HepG2 (cell line): Measurements from ENCODE around the gene MYL6. TPM values are rescaled to one million over a fixed set of nuclear protein-coding genes. Genes with fewer than 3 reads are reported as not detected.
A peak's percentile ranks its signal among the peaks of the same experiment; 100 is the strongest.

Source experiments
- FOXO1 ChIP-seq: sonication (generic); formaldehyde crosslinking; IDR thresholded peaks from 2 replicates; pipeline ENCODE4 v1.4.0; 2020; ENCODE audit warnings: missing genetic modification reagents
- KLF15 ChIP-seq: sonication (generic); formaldehyde crosslinking; IDR thresholded peaks from 2 replicates; pipeline ENCODE4 v1.8.1; 2023; ENCODE audit warnings: borderline replicate concordance, mild to moderate bottlenecking, inconsistent platforms, missing genetic modification reagents, mixed read lengths
- PHF5A ChIP-seq: IDR thresholded peaks from one replicate; pipeline ENCODE4 v1.6.1; 2018; ENCODE audit warnings: low read depth, missing genetic modification reagents; ENCODE audit not compliant: unreplicated experiment
- RFXAP ChIP-seq: sonication (generic); formaldehyde crosslinking; IDR thresholded peaks from 2 replicates; pipeline ENCODE4 v1.4.0; 2020; ENCODE audit warnings: missing genetic modification reagents, borderline replicate concordance
- ZNF30 ChIP-seq: sonication (generic); formaldehyde crosslinking; IDR thresholded peaks from 2 replicates; pipeline ENCODE4 v1.5.0; 2020; ENCODE audit warnings: mild to moderate bottlenecking, missing genetic modification reagents
- ZNF432 ChIP-seq: sonication (generic); formaldehyde crosslinking; IDR thresholded peaks from 2 replicates; pipeline ENCODE4 v1.5.0; 2020; ENCODE audit warnings: missing genetic modification reagents, mild to moderate bottlenecking, borderline replicate concordance
- ZNF616 ChIP-seq: sonication (generic); formaldehyde crosslinking; IDR thresholded peaks from 2 replicates; pipeline ENCODE4 v1.5.0; 2020; ENCODE audit warnings: low read depth, mild to moderate bottlenecking, missing genetic modification reagents
- ZNF816 ChIP-seq: sonication (generic); formaldehyde crosslinking; IDR thresholded peaks from 2 replicates; pipeline ENCODE4 v1.8.0; 2022; ENCODE audit warnings: missing genetic modification reagents, mild to moderate bottlenecking, borderline replicate concordance
- polyA plus RNA-seq, 8 experiments: library from polyadenylated mRNA; depleted of rRNA in 3 of 8; stranded (reverse) in 7 of 8; unstranded in 1 of 8; fragments of >200 nt; fragmentation: Illumina TruSeq in 4 of 8; extraction: Trizol in 4 of 8; gene quantifications; 2 replicates each; pipeline versions ENCODE4 v1.2.1 to v1.2.3, GENCODE V29; 2011 to 2016; ENCODE audit warnings: low read depth in 4 of 8, missing spikeins in 1 of 8, mixed read lengths in 1 of 8; ENCODE audit not compliant: insufficient read depth in 1 of 8
- total RNA-seq, 5 experiments: library from RNA; depleted of rRNA; stranded (reverse); fragments of >200 nt; fragmentation: Illumina TruSeq; extraction: Trizol; gene quantifications; 2 replicates each; pipeline ENCODE4 v1.2.3, GENCODE V29; 2016; ENCODE audit warnings: low read depth in 1 of 5
- TF ChIP-seq, protein P1 (sequence below): sonication (generic); formaldehyde crosslinking; IDR thresholded peaks from 2 replicates; pipeline ENCODE4 v1.4.0; 2020; ENCODE audit warnings: missing genetic modification reagents, mild to moderate bottlenecking, borderline replicate concordance
- TF ChIP-seq, protein P2 (sequence below): IDR thresholded peaks from 2 replicates; pipeline ENCODE4 v1.6.1; 2012; ENCODE audit warnings: low read length, improper control_type of control experiment
- TF ChIP-seq, protein P3 (sequence below): sonication (generic); formaldehyde crosslinking; IDR thresholded peaks from 2 replicates; pipeline ENCODE4 v1.5.0; 2020; ENCODE audit warnings: mild to moderate bottlenecking, missing genetic modification reagents, moderate library complexity
- TF ChIP-seq, protein P4 (sequence below): sonication (generic); formaldehyde crosslinking; IDR thresholded peaks from 2 replicates; pipeline ENCODE4 v1.4.0; 2020; ENCODE audit warnings: missing genetic modification reagents, borderline replicate concordance
- TF ChIP-seq, protein P5 (sequence below): sonication (generic); formaldehyde crosslinking; IDR thresholded peaks from 2 replicates; pipeline ENCODE4 v1.4.0; 2020; ENCODE audit warnings: missing genetic modification reagents

The MYL6 gene
- total and polyA plus RNA-seq, 2 of the 13 experiments (the other 11 are each of a cell fraction or from before 2014, with no cell fraction given): 1,127 to 1,192 TPM

DNA sequence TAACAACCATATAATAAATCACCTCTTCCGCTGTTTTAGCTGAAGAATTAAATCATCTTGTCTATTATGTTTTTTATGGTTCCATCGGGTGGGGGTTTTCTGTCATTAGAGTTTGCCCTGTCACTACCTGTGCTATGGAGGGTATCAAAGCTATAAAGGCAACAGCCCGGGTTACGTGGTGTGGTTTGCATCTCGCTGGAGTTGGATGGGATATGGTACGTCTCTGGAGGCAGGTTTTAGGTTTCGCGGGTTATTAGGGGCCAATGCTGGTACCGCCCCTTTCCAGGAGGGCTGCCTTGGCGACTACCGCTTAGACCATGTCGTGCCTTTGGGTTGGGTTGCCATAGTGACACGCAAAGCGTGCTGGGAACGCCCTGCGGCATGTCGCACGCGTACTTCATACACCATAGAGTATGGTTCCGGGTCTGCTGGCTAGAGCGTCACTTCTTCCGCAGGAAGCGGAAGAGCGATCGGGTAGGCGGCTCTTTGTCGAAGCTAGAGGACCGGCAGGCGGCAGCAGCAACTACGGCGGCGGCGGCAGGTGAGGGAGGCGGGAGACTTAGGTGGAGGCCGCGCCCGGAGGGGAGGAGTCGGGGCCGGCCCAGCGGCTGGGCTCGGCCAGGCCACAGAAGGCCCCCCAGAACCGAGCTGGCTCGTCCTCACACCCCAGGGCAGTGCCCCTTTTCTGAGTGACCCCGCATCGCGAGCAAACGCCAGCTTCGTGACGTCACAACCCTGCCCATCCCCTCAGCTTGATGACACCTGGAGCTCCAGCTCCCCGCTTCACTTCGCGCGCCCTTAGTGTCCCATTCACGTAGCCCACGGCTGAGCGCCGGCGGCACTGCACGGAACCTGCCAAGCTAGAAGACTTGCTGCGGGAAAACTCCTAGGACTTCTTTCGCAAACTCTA is 40.1 kb upstream of the MYL6 start, which contains the start of gene ZC3H10 (continued):
- TF ChIP-seq, protein P1, sequence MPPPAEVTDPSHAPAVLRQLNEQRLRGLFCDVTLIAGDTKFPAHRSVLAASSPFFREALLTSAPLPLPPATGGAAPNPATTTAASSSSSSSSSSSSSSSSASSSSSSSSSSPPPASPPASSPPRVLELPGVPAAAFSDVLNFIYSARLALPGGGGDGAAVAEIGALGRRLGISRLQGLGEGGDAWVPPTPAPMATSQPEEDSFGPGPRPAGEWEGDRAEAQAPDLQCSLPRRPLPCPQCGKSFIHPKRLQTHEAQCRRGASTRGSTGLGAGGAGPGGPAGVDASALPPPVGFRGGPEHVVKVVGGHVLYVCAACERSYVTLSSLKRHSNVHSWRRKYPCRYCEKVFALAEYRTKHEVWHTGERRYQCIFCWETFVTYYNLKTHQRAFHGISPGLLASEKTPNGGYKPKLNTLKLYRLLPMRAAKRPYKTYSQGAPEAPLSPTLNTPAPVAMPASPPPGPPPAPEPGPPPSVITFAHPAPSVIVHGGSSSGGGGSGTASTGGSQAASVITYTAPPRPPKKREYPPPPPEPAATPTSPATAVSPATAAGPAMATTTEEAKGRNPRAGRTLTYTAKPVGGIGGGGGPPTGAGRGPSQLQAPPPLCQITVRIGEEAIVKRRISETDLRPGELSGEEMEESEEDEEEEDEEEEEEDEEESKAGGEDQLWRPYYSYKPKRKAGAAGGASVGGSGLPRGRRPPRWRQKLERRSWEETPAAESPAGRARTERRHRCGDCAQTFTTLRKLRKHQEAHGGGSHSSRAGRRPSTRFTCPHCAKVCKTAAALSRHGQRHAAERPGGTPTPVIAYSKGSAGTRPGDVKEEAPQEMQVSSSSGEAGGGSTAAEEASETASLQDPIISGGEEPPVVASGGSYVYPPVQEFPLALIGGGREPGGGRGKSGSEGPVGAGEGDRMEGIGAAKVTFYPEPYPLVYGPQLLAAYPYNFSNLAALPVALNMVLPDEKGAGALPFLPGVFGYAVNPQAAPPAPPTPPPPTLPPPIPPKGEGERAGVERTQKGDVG (CRISPR knock-in tag): no peak
- no peak for TF ChIP-seq ZNF616
- TF ChIP-seq, protein P2, sequence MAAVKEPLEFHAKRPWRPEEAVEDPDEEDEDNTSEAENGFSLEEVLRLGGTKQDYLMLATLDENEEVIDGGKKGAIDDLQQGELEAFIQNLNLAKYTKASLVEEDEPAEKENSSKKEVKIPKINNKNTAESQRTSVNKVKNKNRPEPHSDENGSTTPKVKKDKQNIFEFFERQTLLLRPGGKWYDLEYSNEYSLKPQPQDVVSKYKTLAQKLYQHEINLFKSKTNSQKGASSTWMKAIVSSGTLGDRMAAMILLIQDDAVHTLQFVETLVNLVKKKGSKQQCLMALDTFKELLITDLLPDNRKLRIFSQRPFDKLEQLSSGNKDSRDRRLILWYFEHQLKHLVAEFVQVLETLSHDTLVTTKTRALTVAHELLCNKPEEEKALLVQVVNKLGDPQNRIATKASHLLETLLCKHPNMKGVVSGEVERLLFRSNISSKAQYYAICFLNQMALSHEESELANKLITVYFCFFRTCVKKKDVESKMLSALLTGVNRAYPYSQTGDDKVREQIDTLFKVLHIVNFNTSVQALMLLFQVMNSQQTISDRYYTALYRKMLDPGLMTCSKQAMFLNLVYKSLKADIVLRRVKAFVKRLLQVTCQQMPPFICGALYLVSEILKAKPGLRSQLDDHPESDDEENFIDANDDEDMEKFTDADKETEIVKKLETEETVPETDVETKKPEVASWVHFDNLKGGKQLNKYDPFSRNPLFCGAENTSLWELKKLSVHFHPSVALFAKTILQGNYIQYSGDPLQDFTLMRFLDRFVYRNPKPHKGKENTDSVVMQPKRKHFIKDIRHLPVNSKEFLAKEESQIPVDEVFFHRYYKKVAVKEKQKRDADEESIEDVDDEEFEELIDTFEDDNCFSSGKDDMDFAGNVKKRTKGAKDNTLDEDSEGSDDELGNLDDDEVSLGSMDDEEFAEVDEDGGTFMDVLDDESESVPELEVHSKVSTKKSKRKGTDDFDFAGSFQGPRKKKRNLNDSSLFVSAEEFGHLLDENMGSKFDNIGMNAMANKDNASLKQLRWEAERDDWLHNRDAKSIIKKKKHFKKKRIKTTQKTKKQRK: no peak
- TF ChIP-seq PHF5A: peak; percentile 93
- TF ChIP-seq, protein P3, sequence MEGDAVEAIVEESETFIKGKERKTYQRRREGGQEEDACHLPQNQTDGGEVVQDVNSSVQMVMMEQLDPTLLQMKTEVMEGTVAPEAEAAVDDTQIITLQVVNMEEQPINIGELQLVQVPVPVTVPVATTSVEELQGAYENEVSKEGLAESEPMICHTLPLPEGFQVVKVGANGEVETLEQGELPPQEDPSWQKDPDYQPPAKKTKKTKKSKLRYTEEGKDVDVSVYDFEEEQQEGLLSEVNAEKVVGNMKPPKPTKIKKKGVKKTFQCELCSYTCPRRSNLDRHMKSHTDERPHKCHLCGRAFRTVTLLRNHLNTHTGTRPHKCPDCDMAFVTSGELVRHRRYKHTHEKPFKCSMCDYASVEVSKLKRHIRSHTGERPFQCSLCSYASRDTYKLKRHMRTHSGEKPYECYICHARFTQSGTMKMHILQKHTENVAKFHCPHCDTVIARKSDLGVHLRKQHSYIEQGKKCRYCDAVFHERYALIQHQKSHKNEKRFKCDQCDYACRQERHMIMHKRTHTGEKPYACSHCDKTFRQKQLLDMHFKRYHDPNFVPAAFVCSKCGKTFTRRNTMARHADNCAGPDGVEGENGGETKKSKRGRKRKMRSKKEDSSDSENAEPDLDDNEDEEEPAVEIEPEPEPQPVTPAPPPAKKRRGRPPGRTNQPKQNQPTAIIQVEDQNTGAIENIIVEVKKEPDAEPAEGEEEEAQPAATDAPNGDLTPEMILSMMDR (CRISPR knock-in tag): peak; percentile 91
- TF ChIP-seq, protein P4, sequence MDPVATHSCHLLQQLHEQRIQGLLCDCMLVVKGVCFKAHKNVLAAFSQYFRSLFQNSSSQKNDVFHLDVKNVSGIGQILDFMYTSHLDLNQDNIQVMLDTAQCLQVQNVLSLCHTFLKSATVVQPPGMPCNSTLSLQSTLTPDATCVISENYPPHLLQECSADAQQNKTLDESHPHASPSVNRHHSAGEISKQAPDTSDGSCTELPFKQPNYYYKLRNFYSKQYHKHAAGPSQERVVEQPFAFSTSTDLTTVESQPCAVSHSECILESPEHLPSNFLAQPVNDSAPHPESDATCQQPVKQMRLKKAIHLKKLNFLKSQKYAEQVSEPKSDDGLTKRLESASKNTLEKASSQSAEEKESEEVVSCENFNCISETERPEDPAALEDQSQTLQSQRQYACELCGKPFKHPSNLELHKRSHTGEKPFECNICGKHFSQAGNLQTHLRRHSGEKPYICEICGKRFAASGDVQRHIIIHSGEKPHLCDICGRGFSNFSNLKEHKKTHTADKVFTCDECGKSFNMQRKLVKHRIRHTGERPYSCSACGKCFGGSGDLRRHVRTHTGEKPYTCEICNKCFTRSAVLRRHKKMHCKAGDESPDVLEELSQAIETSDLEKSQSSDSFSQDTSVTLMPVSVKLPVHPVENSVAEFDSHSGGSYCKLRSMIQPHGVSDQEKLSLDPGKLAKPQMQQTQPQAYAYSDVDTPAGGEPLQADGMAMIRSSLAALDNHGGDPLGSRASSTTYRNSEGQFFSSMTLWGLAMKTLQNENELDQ (CRISPR knock-in tag): no peak
- no peak for TF ChIP-seq ZNF816
- TF ChIP-seq KLF15 (CRISPR knock-in tag): no peak
- peak; percentile 86; the same call in 1 of the 2 replicates for TF ChIP-seq RFXAP (CRISPR knock-in tag)
- TF ChIP-seq, protein P5, sequence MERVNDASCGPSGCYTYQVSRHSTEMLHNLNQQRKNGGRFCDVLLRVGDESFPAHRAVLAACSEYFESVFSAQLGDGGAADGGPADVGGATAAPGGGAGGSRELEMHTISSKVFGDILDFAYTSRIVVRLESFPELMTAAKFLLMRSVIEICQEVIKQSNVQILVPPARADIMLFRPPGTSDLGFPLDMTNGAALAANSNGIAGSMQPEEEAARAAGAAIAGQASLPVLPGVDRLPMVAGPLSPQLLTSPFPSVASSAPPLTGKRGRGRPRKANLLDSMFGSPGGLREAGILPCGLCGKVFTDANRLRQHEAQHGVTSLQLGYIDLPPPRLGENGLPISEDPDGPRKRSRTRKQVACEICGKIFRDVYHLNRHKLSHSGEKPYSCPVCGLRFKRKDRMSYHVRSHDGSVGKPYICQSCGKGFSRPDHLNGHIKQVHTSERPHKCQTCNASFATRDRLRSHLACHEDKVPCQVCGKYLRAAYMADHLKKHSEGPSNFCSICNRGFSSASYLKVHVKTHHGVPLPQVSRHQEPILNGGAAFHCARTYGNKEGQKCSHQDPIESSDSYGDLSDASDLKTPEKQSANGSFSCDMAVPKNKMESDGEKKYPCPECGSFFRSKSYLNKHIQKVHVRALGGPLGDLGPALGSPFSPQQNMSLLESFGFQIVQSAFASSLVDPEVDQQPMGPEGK (CRISPR knock-in tag): 0 out of 2 replicates have a peak, but pooled peaks have one; percentile 18
- TF ChIP-seq ZNF432 (CRISPR knock-in tag): no peak
- TF ChIP-seq FOXO1 (CRISPR knock-in tag): peak; percentile 23; the same call in 1 of the 2 replicates
- no peak for TF ChIP-seq ZNF30 (CRISPR knock-in tag)
